ENCODE data around the gene ZNF324B.
"Not testable (repeated sequence)": the region's sequence is repeated elsewhere in the genome, so short reads cannot be mapped to it uniquely, and the experiment has no call there.

The ZNF324B gene

GRCh38 chr19:58480481-58480830 is 29.0 kb downstream of the ZNF324B start:
- TF ChIP-seq CTCF (IDR thresholded peaks at IDR 0.05; ENCODE audit: low read depth, low read length) = no peak
- DNase-seq = no peak
- Histone ChIP-seq H3K36me3 (peaks cover 24% of the 10 kb centered on the region), H3K27me3 (ENCODE audit: insufficient read depth, low read depth, severe bottlenecking) (no peaks in the 10 kb centered on the region), H3K9me3 (ENCODE audit: severe bottlenecking) (no peaks in the 10 kb centered on the region), H3K27ac (no peak overlapping the region), H3K4me3 (ENCODE audit: low read depth, low read length) (no peak overlapping the region)

GRCh38 chr19:58480831-58481230 is 29.4 kb downstream of the ZNF324B start:
- Histone ChIP-seq H3K9me3 (ENCODE audit: severe bottlenecking) (no peaks in the 10 kb centered on the region), H3K27ac (no peak overlapping the region), H3K4me3 (ENCODE audit: low read depth, low read length) (no peak overlapping the region), H3K27me3 (ENCODE audit: insufficient read depth, low read depth, severe bottlenecking) (no peaks in the 10 kb centered on the region), H3K36me3 (peaks cover 24% of the 10 kb centered on the region)
- TF ChIP-seq CTCF (IDR thresholded peaks at IDR 0.05; ENCODE audit: low read depth, low read length) = no peak
- DNase-seq = no peak

GRCh38 chr19:58482372-58482771 is 30.9 kb downstream of the ZNF324B start:
- TF ChIP-seq CTCF (IDR thresholded peaks at IDR 0.05; ENCODE audit: low read depth, low read length) = no peak
- H3K27ac ChIP-seq = no peak overlapping the region

GRCh38 chr19:58483776-58484175 is 32.4 kb downstream of the ZNF324B start:
- no peak for TF ChIP-seq CTCF (IDR thresholded peaks at IDR 0.05; ENCODE audit: low read depth, low read length)
- no peaks in the 10 kb centered on the region for H3K9me3 ChIP-seq (ENCODE audit: severe bottlenecking)
- H3K4me3 ChIP-seq (ENCODE audit: low read depth, low read length) = no peak overlapping the region
- H3K36me3 ChIP-seq = peaks cover 17% of the 10 kb centered on the region
- no peak for DNase-seq
- H3K27ac ChIP-seq = no peak overlapping the region
- H3K27me3 ChIP-seq (ENCODE audit: insufficient read depth, low read depth, severe bottlenecking) = no peaks in the 10 kb centered on the region

More at GRCh38 chr19:58482372-58482771, 30.9 kb downstream of the ZNF324B start:
- Histone ChIP-seq H3K9me3 (ENCODE audit: severe bottlenecking) (no peaks in the 10 kb centered on the region), H3K4me3 (ENCODE audit: low read depth, low read length) (no peak overlapping the region), H3K36me3 (peaks cover 24% of the 10 kb centered on the region), H3K27me3 (ENCODE audit: insufficient read depth, low read depth, severe bottlenecking) (no peaks in the 10 kb centered on the region)
- DNase-seq = no peak

- not testable (repeated sequence) for H3K27me3 ChIP-seq (ENCODE audit: insufficient read depth, low read depth, severe bottlenecking); H3K27ac ChIP-seq; H3K4me3 ChIP-seq (ENCODE audit: low read depth, low read length); H3K9me3 ChIP-seq (ENCODE audit: severe bottlenecking); DNase-seq
- H3K36me3 ChIP-seq = peaks cover 12% of the 10 kb centered on the region
Measured at GRCh38 chr19:58484349-58484748, 32.9 kb downstream of the ZNF324B start.

GRCh38 chr19:58491393-58491792 is 40.0 kb downstream of the ZNF324B start:
- TF ChIP-seq CTCF (IDR thresholded peaks at IDR 0.05; ENCODE audit: low read depth, low read length) = no peak

More at GRCh38 chr19:58491393-58491792, 40.0 kb downstream of the ZNF324B start:
- Histone ChIP-seq H3K36me3 (no peaks in the 10 kb centered on the region), H3K27me3 (ENCODE audit: insufficient read depth, low read depth, severe bottlenecking) (no peaks in the 10 kb centered on the region), H3K4me3 (ENCODE audit: low read depth, low read length) (no peak overlapping the region), H3K27ac (no peak overlapping the region), H3K9me3 (ENCODE audit: severe bottlenecking) (no peaks in the 10 kb centered on the region)
- DNase-seq = no peak
